GM19395 (cell line): ENCODE results near the gene CBX8.

Experiments used
- ATAC-seq: cut with Tn5 transposase; IDR thresholded peaks from one replicate; pipeline ENCODE4 v1.9.1; 2021; ENCODE audit warnings: mild to moderate bottlenecking, moderate library complexity; ENCODE audit not compliant: unreplicated experiment

CBX8 gene

DNA sequence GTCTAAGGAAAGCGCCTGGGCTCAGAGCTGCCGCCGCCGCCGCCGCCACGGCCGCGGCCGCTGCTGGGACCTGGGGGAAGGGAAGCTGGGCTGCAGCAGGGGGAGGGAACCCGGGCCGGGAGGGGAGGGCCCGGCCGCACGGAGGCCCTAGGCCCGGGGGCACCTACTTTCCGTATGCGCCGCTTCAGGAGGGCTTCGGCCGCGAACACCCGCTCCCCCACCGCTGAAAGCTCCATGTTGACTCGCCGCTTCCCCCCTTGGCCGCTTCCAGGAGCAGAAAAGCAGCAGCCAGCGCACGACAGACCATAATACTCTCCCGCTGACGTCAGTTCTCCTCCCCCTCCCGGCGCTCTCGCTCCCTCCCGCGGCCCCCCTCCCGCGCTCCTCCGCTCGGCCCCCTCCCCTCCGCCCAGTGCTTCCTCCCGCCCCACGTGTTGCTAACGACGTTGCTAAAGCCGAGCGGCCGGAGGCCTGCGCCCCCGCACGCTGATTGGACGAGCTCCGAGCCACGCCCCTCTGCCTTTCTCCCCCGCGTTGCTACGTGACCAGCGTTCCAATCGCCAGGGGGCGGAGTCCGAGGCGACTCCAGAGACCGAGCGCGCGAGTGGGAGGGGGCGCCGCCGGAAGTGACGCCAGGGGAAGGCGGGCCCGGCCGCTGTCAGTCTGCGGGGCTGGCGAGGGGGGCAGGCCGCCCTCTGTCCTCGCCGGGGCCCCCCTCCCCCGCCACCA lies at the start of gene CBX8:
Gene CBX8 (minus strand): TSS at position 315 of the 729 bp plus-strand sequence. CDS start 79 bp downstream, at position 236.
- ATAC-seq, result peak; percentile 90

DNA sequence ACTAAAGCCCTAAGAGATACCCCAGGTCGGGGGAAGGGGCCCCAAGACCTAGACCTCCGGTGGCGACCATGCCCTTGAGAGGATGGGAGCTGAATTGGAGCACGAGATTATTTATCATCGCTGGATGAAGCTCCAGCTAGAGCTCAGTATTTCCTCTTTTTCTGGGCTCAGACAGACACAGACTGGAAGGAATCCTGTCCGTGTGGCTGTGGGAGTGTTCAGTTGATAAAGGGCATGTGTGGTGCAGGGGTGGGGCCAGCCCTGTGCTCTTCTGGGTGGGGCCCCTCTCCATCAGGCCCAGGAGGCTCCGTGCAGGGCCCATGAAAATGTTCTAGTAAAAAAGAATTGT lies 48.7 kb upstream of the CBX8 start:
- ATAC-seq, result no peak

DNA sequence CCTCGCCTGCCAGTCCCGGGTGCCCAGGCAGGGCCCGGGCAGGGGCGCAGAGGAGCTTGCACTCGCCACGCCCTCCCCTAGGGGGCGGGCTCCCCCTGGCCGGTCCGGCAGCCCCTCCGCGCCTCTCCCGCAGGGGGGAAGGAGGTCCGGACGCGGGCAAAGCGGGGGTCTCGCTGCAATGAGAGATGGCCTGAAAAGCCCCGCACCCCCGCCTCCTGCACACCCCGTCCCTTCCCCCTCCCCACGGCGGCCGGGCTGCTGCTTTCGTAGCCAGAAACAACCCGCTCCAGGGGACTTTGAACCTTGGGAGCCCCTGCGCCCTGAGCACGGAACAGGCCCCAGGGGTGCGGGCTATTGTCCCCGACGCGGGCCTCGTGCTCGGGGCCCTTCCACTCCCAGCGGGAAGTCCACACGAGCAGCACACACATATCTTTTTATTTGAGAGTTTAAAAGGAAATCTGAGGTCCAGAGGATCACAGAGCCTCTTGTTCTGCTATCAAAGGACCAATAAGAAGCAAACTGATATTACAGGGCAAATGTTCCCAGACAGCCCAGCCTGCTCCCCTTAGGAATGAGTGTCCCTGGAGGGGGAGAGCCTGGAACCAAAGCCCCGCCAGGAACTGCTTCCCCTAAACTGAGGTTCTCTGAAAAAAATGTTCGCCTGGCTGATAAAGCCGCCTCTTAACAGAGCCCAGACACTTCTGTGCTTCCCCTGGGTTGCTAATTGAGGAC lies 48.2 kb upstream of the CBX8 start:
- no peak for ATAC-seq

DNA sequence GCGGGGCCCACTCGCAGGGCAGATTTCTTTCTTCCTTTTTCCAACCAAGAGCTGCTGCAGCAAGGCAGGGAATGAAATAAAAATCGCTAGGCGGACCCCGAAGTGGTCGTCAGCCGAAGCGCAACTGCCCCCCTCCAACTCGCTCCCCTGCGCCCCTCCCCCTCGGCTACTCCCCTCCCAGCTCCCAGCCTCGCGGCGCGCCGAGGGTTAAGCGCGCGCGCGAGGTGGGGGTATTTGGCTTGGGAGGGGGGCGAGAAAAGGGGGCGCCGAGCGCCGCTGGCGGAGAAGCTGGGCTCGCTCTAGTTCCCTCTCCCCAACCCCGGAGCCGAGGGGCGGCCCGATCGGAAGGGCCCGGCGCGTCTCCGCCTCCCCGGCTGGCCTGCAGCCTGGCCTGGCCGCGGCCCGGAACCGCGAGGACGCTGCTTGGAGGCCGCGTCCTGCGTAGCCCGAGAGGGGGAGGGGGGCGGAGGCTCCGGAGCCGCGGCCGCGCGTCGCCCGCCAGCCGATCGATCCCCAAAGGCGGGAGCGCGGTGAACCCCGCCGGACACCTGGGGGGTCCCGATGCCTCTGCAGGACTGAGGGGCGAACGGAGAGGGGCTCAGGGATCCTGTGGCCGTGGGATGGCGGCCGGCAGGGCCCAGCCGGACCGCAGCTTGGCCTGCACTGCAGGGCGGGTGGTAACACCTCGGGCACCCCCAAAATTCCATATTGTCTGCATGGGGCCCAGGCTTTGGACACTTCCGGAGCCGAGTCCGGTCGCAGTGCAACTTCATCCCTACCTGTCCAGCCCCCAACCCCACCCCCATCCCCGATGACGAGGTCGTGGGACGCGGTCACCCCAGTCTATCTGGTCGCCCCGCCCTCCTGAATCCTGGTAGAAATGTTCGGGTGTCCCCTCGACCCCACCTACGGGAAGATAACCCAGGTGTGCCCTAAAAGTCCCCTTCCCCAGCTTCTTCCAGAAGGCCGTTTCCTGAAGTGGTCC lies 47.2 kb upstream of the CBX8 start:
- no peak for ATAC-seq

DNA sequence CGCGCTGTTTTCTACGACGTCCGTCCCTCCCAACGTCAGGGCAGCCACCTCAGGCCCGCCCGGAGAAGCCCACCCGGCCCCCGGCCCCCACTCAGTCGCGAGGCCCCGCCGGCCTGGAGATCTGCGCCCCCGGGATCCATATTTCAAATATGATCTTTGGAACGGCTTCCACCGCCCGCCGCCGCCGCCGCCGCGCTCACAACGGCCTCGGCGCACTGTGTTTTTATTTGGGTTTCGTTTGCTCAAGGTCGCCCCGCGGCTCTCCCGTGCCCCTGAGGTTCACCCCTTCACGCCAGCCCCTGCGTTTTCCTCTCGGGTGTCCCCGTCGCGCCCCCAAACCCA lies 46.6 kb upstream of the CBX8 start:
- ATAC-seq, result no peak

DNA sequence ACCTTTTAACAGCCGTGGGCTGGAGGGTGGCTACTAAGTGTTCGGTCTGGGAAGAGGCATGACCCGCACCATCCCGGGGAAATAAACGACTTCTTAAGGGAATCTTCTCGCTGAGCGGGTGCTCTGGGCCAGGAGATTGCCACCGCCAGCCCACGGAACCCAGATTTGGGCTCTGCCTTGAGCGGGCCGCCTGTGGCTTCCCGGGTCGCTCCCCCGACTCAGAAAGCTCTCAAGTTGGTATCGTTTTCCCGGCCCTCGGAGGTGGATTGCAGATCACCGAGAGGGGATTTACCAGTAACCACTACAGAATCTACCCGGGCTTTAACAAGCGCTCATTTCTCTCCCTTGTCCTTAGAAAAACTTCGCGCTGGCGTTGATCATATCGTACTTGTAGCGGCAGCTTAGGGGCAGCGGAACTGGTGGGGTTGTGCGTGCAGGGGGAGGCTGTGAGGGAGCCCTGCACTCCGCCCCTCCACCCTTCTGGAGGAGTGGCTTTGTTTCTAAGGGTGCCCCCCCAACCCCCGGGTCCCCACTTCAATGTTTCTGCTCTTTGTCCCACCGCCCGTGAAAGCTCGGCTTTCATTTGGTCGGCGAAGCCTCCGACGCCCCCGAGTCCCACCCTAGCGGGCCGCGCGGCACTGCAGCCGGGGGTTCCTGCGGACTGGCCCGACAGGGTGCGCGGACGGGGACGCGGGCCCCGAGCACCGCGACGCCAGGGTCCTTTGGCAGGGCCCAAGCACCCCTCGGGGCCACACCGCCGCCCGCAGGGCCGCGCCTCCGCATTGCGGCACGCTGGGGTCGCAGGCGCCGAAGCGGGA lies 46.0 kb upstream of the CBX8 start:
- ATAC-seq, result no peak

DNA sequence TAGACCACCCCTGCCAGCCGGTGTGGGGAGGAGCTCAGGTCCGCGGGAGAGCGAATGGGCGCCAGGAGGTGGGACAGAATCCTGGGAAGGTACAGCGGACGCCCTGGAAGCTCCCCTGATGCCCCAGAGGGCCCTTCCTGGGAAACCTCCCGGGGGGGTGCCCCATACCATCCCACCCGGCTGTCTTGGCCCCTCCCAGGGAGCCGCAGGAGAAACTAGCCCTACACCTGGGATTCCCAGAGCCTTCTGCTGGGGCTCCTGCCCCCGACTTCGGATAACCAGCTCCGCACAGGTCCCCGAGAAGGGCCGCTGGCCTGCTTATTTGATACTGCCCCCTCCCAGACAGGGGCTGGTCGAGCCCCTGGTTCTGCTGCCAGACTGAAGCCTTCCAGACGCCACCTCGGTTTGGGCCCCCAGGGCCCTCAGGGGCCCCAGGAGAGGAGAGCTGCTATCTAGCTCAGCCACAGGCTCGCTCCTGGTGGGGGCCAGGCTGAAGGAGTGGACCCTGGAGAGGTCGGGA lies 45.3 kb upstream of the CBX8 start:
- no peak for ATAC-seq

DNA sequence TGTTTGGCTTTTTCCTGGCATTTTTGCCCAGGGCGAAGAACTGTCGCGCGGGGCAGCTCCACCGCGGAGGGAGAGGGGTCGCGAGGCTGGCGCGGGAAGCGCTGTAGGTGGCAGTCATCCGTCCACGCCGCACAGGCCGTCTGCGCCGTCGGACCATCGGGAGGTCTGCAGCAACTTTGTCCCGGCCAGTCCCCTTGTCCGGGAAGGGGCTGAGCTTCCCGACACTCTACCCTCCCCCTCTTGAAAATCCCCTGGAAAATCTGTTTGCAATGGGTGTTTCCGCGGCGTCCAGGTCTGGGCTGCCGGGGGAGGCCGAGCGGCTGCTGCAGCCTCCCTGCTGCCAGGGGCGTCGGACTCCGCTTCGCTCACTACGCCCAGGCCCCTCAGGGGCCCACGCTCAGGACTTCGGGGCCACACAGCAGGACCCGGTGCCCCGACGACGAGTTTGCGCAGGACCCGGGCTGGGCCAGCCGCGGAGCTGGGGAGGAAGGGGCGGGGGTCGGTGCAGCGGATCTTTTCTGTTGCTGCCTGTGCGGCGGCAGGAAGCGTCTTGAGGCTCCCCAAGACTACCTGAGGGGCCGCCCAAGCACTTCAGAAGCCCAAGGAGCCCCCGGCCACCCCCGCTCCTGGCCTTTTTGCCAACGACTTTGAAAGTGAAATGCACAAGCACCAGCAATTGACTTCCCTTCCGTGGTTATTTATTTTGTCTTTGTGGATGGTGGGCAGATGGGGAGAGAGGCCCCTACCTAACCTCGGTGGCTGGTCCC lies 44.7 kb upstream of the CBX8 start:
- ATAC-seq, result no peak

DNA sequence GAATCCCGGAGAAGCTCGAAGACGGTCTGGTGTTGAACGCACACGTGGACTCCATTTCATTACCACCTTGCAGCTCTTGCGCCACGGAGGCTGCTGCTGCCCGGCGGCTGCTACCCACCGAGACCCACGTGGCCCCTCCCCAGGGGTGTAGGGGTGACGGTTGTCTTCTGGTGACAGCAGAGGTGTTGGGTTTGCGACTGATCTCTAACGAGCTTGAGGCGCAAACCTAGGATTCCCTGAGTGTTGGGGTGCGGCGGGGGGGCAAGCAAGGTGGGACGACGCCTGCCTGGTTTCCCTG lies 44.1 kb upstream of the CBX8 start:
- ATAC-seq, result no peak

DNA sequence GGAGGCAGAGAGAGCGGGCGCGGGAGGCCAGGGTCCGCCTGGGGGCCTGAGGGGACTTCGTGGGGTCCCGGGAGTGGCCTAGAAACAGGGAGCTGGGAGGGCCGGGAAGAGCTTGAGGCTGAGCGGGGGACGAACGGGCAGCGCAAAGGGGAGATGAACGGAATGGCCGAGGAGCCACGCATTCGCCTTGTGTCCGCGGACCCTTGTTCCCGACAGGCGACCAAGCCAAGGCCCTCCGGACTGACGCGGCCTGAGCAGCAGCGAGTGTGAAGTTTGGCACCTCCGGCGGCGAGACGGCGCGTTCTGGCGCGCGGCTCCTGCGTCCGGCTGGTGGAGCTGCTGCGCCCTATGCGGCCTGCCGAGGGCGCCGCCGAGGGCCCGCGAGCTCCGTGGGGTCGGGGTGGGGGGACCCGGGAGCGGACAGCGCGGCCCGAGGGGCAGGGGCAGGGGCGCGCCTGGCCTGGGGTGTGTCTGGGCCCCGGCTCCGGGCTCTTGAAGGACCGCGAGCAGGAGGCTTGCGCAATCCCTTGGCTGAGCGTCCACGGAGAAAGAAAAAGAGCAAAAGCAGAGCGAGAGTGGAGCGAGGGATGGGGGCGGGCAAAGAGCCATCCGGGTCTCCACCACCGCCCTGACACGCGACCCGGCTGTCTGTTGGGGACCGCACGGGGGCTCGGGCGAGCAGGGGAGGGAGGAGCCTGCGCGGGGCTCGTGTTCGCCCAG lies 43.6 kb upstream of the CBX8 start:
- no peak for ATAC-seq

DNA sequence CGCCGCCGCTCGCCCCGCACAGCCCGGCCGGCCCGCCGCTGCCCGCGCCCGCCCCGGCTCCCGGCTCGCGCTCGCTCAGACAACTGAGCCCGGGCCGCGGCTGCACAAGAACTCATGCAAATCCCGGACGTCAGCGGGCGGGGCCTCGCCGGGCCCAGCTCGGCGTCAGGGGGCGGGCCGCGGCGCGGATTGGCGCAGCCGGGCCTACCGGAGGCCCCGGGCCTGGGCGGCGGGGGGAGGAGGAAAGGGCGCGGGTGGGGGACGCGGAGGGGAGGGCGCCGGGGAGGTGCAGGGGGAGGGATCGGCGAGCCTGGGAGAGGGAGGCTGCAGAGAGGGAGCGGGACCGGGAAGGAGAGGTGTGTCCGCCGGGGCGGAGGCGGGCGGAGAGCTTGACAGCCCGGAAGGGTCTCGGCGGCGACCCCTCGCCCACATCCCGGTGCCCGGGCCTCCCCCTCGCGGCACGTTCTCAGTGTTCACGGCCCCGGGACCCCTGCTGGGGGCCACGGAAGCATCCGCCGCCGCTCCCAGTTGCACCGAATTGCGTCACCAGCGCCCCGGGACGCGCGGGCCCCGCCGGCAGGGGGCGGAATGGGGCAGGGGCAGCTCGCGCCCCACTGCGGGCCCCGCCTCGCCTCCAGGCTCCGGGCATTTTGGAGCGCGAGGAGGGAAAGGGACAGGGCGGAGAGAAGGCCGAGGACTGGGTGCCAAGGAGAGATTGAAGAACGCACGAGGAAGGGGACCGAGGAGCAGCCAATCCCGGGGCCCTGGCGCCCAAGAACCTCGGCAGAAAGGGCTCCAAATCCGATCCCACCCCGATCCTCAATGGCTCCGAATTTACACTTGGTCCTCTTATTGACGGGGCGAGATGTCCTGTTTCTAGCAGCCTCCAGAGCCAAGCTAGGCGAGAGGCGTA lies 42.7 kb upstream of the CBX8 start, which contains the start of gene CBX4:
Gene CBX4 (minus strand): TSS at position 85 of the 913 bp plus-strand sequence. CDS start 189 bp downstream, outside the sequence.
- no peak for ATAC-seq

DNA sequence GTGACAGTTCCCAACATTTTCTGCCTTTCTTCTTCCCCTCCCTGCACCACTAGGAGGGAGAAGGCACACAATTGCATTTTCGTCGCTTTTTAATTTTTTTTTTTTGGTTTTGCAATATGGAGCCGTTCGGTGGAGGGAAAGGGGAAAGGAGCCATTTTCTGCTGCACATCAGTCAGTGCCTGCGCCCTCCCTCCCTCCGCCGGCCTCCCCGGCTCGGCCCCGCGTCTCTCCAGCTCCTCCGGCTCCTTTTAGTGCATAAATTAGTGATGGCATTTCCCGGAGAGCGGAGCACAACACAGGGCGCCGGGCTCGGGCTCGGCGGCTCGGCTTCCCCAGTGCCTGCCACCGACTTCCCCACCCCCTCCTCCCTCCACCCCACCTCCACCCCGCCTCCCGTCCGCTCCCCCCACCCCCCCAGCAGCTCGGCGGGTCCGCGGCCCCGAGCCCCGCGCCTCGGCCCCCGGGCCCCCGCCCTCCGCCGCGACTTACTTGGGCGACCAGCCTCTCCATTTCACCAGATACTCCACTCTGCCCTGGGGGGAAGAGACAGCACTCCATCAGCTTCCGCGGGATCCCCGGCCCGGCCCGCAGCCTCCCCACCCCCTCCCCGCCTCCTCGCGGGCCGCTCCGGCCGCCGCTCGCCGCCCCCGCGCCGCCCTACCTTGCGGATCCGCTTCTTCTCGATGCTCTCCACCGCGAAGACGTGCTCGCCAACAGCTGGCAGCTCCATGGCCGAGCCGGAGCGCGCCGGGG lies 41.8 kb upstream of the CBX8 start:
- ATAC-seq, result no peak

DNA sequence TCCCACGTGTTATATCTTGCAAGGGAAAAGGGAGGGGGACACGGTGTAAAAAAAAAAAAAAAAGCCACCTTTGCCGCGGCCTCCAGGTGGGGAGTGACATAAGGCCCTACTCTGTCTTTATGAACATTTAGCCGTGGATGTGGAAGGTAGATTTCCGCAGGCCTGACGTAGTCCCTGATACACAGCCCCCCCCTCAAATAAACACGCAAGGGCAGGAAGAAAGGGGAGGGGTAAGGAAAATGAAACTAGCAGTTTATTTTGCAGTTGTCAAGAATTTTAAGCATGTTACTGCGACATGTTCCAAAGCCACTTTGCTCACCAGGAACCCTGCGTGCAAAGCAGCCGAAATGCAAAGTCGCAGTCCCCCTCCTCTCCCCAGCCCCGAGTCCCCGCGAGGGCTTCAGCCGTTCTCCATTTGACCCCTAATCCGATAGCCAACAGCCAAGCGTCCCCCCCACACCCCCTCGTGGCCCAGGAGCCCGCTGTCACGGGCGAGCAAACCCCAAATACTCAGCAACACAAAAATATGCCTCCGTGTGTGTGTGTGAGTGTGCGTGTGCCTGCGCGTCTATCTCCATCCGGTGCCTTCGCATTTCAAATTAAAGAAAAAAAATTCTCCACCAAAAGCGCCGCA lies 41.1 kb upstream of the CBX8 start:
- no peak for ATAC-seq

DNA sequence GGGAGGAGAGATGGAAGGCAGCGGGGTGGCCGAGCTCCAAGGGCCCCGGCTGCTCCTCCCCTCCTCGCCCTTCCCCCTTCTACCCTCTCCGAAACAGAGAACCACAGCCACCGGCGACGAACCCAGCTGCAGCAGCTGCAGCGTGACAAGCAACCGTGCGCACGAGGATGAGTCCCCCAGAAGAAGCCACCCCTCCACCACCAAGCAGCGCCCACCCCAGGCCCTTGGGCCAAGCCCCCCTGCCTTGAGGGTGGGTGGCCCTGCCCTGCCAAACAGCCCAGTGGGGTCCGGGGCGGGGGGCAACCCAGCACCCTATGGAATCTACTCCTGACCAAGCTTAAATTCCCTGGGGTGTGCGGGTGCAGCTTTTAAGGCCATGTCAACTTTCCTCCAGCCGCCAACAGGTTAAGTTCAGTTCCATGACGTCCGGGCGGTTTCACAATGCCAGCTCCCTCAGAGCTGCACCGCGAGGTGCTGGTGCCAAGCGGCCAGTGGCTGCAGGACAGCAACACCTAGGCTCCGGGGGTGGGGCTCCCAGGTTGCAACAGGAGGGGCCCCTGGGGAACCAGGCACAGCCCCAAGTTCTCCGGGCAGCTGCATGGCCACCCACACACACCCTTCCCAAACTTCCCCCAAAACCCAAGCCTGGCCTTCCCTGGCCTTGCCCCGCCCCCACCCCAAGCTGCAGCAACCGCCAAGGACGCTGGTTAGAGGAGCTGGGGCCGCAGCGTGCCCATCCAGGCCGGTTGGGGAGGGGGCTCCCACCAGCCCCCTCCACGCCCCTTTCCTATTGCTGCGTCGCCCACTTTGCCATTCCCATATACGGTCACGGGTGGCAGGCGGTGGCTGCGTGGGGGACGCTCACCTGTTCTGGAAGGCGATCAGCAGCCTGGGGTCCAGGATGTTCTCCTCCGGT lies 40.4 kb upstream of the CBX8 start:
- ATAC-seq, result no peak

DNA sequence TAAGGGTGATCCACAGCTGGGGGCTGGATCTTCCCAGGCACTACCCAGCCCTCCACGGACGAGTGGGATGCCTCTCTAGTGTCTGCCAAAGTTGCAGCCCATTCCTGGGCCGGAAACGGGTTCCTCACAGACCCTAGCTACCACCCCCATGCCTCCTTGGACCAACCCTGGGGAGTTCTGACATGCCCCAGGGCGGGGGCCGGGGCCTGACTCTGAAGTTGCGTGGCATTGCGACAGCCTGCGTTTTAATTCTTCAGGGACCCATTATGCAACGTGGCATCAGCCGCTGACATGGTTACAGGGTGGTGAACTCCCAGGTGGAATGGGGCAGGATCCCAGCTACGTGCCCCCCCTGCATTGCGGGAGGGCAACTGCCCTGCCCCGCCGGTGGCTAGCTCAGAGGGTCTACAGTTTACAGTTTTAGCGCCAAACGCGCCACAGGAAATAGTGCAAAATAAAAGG lies 39.7 kb upstream of the CBX8 start:
- ATAC-seq, result no peak
